Measurements from ENCODE around the gene CFAP299. TPM values are rescaled to one million over a fixed set of nuclear protein-coding genes. Genes with fewer than 3 reads are reported as not detected.

The CFAP299 gene
- total RNA-seq, 2 donors from 2014 or later, result not detected

GRCh38 chr4:80301884-80302283, 33.6 kb upstream of the CFAP299 start:
- ATAC-seq (ENCODE audit: insufficient number of reproducible peaks, low FRiP score, low read depth) (no peak), DNase-seq (ENCODE audit: low spot score) (no peak)
- Histone ChIP-seq H3K36me3 (no peaks in the 10 kb centered on the region), H3K27ac (no peak overlapping the region), H3K27me3 (replicated peaks; ENCODE audit: insufficient read depth) (no peaks in the 10 kb centered on the region), H3K4me3 (no peak overlapping the region), H3K4me1 (ENCODE audit: control insufficient read depth in 1 of 2, low read depth in 2 of 2) (no peaks in the 10 kb centered on the region), H3K9me3 (no peaks in the 10 kb centered on the region)
- no peak for TF ChIP-seq CTCF (IDR thresholded peaks at IDR 0.05)

DNA sequence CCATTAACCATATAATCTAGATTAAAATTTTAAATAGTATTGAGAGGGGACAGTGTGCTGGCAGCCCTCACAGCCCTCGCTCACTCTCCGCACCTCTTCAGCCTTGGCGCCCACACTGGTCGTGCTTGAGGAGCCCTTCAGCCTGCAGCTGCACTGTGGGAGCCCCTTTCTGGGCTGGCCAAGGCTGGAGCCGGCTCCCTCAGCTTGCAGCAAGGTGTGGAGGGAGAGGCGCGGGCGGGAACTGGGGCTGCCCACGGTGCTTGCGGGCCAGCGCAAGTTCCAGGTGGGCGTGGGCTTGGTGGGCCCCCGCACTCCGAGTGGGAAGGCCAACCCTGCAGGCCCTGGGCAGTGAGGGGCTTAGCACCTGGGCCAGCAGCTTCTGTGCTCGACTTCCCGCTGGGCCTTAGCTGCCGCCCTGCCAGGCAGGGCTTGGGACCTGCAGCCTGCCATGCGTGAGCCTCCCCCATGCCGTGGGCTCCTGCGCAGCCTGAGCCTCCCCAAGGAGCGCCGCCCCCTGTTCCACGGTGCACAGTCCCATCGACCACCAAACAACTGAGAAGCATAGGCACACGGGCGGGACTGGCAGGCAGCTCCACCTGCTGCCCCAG, 32.8 kb upstream of the CFAP299 start:
- DNase-seq (ENCODE audit: low spot score) (no peak), ATAC-seq (ENCODE audit: insufficient number of reproducible peaks, low FRiP score, low read depth) (no peak)
- Histone ChIP-seq H3K9me3 (no peaks in the 10 kb centered on the region), H3K4me1 (ENCODE audit: control insufficient read depth in 1 of 2, low read depth in 2 of 2) (no peaks in the 10 kb centered on the region), H3K4me3 (no peak overlapping the region), H3K36me3 (no peaks in the 10 kb centered on the region), H3K27ac (no peak overlapping the region), H3K27me3 (replicated peaks; ENCODE audit: insufficient read depth) (no peaks in the 10 kb centered on the region)
- no peak for TF ChIP-seq CTCF (IDR thresholded peaks at IDR 0.05)

DNA sequence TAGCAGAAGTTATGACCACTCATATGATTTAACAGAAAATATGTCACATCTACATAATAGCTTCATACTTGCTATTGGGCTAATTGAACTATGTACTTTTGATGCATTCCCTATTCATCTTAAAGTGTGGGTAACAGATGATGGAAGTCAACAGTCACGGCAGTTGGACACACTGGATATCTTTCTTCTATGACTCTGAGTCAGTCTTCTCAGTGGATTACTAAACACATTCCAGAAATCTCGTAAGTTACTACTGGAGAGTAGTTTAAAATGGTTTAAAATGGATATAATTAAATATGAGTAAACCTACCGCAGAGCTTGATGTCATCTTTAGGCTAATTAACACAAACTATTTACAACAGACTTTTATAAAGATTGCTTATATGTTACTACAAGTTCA, 30.1 kb upstream of the CFAP299 start:
- Histone ChIP-seq H3K27ac (no peak overlapping the region), H3K4me3 (no peak overlapping the region), H3K27me3 (replicated peaks; ENCODE audit: insufficient read depth) (no peaks in the 10 kb centered on the region), H3K4me1 (ENCODE audit: control insufficient read depth in 1 of 2, low read depth in 2 of 2) (no peaks in the 10 kb centered on the region), H3K9me3 (no peaks in the 10 kb centered on the region), H3K36me3 (no peaks in the 10 kb centered on the region)
- ATAC-seq (ENCODE audit: insufficient number of reproducible peaks, low FRiP score, low read depth), result no peak
- DNase-seq (ENCODE audit: low spot score), result no peak
- TF ChIP-seq CTCF (IDR thresholded peaks at IDR 0.05), result no peak

DNA sequence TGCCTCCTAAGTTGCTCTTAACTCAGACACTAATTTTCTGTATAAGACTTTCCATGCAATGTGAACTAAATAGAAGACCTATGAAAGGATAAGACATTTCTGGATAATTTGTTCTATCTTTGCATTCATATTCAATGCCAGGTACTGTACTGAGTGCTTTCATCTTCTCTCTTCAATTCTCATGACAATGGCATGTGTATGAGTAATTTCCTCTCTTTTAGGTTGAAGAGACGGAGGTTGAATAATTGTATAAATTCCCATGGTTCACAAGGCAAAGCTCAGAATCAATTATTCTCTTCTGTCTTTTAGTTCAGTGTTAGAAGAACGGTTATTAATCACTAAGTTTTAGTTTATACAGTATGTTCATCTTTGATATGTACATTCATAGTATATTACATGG, 29.3 kb upstream of the CFAP299 start:
- Histone ChIP-seq H3K27me3 (replicated peaks; ENCODE audit: insufficient read depth) (no peaks in the 10 kb centered on the region), H3K27ac (no peak overlapping the region), H3K4me1 (ENCODE audit: control insufficient read depth in 1 of 2, low read depth in 2 of 2) (no peaks in the 10 kb centered on the region), H3K9me3 (no peaks in the 10 kb centered on the region), H3K4me3 (no peak overlapping the region), H3K36me3 (no peaks in the 10 kb centered on the region)
- no peak for ATAC-seq (ENCODE audit: insufficient number of reproducible peaks, low FRiP score, low read depth)
- DNase-seq (ENCODE audit: low spot score), result no peak
- TF ChIP-seq CTCF (IDR thresholded peaks at IDR 0.05), result no peak

DNA sequence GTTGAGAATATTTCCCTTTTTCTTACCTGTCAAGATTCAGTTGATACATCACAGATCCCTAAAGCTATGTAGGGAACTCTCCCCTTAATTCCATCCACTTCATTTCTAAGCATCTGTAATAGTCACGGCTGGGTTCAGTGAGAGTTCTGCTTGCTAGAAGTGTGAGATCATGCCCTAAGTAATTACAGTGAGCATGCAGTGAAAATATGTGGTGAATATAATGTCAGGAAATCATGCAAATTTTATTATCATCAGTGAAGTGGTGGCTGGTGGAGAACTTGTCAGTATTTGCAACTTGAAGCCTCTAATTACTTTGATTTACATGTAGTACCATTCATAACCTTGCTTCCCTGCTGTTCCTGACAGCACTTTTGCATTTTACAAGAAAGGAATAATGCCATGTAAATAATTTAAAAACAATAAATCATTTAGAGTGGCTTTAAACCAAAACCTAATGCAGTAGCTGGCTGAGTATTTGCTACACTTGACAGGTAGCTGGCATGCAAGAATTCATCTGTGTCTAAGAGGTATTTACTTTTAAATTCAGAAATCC, 28.3 kb upstream of the CFAP299 start:
- Histone ChIP-seq H3K27ac (no peak overlapping the region), H3K9me3 (no peaks in the 10 kb centered on the region), H3K4me3 (no peak overlapping the region), H3K36me3 (no peaks in the 10 kb centered on the region), H3K4me1 (ENCODE audit: control insufficient read depth in 1 of 2, low read depth in 2 of 2) (no peaks in the 10 kb centered on the region), H3K27me3 (replicated peaks; ENCODE audit: insufficient read depth) (no peaks in the 10 kb centered on the region)
- TF ChIP-seq CTCF (IDR thresholded peaks at IDR 0.05), result no peak
- no peak for DNase-seq (ENCODE audit: low spot score)
- ATAC-seq (ENCODE audit: insufficient number of reproducible peaks, low FRiP score, low read depth), result no peak
